HEK293T (cell line): ENCODE data around the gene MTIF3.

Experiments used
- CTCF ChIA-PET: fragments of 350-600 bp; formaldehyde crosslinking; extraction: SDS; loops from one replicate; lab custom pipeline; 2021; ENCODE audit warnings: antibody characterized with exemption, inconsistent platforms; lab: Yijun Ruan, JAX
- POLR2A ChIA-PET: fragments of 350-600 bp; formaldehyde crosslinking; extraction: SDS; loops from one replicate; lab custom pipeline; 2020; ENCODE audit warnings: antibody characterized with exemption, inconsistent platforms; lab: Yijun Ruan, JAX
- DNase-seq: peaks from one replicate; pipeline ENCODE4 v3.0.0; 2012; ENCODE audit warnings: mixed read lengths; ENCODE audit errors: extremely low spot score
- ARNT ChIP-seq: fragments of 450-650 bp; IDR thresholded peaks from 2 replicates; pipeline ENCODE4 v1.6.1; 2017; ENCODE audit warnings: mild to moderate bottlenecking
- BHLHE40 ChIP-seq: fragments of 450-650 bp; IDR thresholded peaks from 2 replicates; pipeline ENCODE4 v1.6.1; 2016; ENCODE audit warnings: mild to moderate bottlenecking, moderate library complexity, borderline replicate concordance
- CTBP1 ChIP-seq: fragments of 450-650 bp; IDR thresholded peaks from 2 replicates; pipeline ENCODE4 v1.6.1; 2016; ENCODE audit warnings: borderline replicate concordance
- ELF4 ChIP-seq: fragments of 450-650 bp; IDR thresholded peaks from 2 replicates; pipeline ENCODE4 v1.6.1; 2017; ENCODE audit warnings: antibody characterized with exemption
- FOXA1 ChIP-seq: fragments of 450-650 bp; IDR thresholded peaks from 2 replicates; pipeline ENCODE4 v1.6.1; 2016; ENCODE audit warnings: mild to moderate bottlenecking
- FOXK2 ChIP-seq: fragments of 450-650 bp; IDR thresholded peaks from 2 replicates; pipeline ENCODE4 v1.6.1; 2016; ENCODE audit warnings: mild to moderate bottlenecking
- FOXM1 ChIP-seq: fragments of 450-650 bp; IDR thresholded peaks from 2 replicates; pipeline ENCODE4 v1.6.1; 2017; ENCODE audit warnings: mild to moderate bottlenecking, borderline replicate concordance
- HDGF ChIP-seq: fragments of 450-650 bp; IDR thresholded peaks from 2 replicates; pipeline ENCODE4 v1.6.1; 2017; ENCODE audit warnings: antibody characterized with exemption, borderline replicate concordance
- L3MBTL2 ChIP-seq: fragments of 450-650 bp; conservative IDR thresholded peaks from 2 replicates; pipeline ENCODE4 v1.6.1; 2016; ENCODE audit warnings: mild to moderate bottlenecking
- LEF1 ChIP-seq: fragments of 450-650 bp; IDR thresholded peaks from 2 replicates; pipeline ENCODE4 v1.6.1; 2017; ENCODE audit warnings: mild to moderate bottlenecking, borderline replicate concordance
- NFRKB ChIP-seq: fragments of 450-650 bp; IDR thresholded peaks from 2 replicates; pipeline ENCODE4 v1.6.1; 2016; ENCODE audit warnings: mild to moderate bottlenecking, moderate library complexity
- SP1 ChIP-seq: fragments of 450-650 bp; IDR thresholded peaks from 2 replicates; pipeline ENCODE4 v1.6.1; 2017
- SUZ12 ChIP-seq: fragments of 450-650 bp; IDR thresholded peaks from 2 replicates; pipeline ENCODE4 v1.6.1; 2016; ENCODE audit warnings: mild to moderate bottlenecking
- TARDBP ChIP-seq: fragments of 450-650 bp; IDR thresholded peaks from 2 replicates; pipeline ENCODE4 v1.6.1; 2016
- ZNF384 ChIP-seq: fragments of 450-650 bp; IDR thresholded peaks from 2 replicates; pipeline ENCODE4 v1.6.1; 2016
- TF ChIP-seq, protein P1 (sequence below): fragments of 450-650 bp; IDR thresholded peaks from 2 replicates; pipeline ENCODE4 v1.6.1; 2016

Gene MTIF3

DNA sequence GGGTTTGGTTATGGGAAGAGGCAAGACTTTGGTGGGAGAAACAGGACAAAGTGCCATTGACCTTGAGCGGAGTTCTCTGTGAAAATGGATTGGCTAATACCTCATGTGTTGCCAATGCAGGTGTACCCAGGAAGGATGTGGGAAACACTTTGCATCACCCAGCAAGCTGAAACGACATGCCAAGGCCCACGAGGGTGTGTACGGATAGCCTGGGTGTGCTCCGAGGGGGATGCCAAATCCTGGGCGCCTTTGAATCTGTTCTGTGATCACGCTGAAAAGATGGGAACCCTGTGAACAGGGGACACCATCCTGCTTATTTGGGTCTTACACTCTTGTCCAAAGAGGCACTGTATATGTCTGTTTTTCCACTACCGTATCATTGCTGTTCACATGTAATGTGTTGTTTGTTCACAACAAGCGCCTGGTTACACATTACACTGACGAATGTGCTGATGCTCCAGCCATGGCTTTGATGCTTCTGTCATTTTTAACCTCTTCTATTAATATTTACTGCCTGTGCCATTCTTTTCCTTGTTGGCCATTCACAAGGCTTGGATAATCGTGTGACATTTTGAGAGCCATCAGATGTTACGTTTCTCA lies 17.7 kb downstream of the MTIF3 start:
- no peak for DNase-seq
- ChIA-PET CTCF (interaction anchor here (0.7 kb wide), 1 partner anchor 378 kb away, joined by 3 read pairs; no protein-coding TSS in a partner anchor), POLR2A (no interaction called here)
- no peak for TF ChIP-seq FOXM1
- no peak for TF ChIP-seq SUZ12
- TF ChIP-seq TARDBP, result no peak
- TF ChIP-seq ZNF384, result no peak
- TF ChIP-seq HDGF, result no peak
- TF ChIP-seq, protein P1, sequence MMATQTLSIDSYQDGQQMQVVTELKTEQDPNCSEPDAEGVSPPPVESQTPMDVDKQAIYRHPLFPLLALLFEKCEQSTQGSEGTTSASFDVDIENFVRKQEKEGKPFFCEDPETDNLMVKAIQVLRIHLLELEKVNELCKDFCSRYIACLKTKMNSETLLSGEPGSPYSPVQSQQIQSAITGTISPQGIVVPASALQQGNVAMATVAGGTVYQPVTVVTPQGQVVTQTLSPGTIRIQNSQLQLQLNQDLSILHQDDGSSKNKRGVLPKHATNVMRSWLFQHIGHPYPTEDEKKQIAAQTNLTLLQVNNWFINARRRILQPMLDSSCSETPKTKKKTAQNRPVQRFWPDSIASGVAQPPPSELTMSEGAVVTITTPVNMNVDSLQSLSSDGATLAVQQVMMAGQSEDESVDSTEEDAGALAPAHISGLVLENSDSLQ, result no peak
- no peak for TF ChIP-seq ELF4
- TF ChIP-seq ARNT, result no peak
- no peak for TF ChIP-seq L3MBTL2
- TF ChIP-seq FOXK2, result no peak
- TF ChIP-seq NFRKB, result no peak
- no peak for TF ChIP-seq CTBP1
- no peak for TF ChIP-seq SP1
- no peak for TF ChIP-seq FOXA1
- TF ChIP-seq LEF1, result no peak
- TF ChIP-seq BHLHE40, result no peak

DNA sequence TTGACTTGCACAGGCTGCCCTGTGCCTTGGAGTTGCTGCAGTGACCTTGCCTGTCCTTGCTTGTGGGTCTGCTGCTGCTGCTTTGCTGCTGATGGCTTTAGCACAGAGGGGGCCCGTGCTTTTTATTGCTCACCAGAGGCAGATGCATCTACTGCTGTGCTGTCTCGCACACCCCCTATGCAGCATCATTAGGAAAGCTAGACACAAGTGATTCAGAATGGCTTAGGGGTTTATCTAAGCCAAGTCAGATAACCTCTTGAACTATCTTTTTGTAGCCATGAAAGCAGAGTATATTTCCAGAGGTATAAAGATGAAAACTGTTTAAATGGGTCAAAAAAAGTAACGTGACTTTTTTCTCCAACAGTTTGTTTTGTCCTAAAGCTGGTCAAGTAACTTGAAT lies 18.2 kb downstream of the MTIF3 start:
- ChIA-PET CTCF (no interaction called here), POLR2A (no interaction called here)
- DNase-seq, result no peak
- no peak for TF ChIP-seq FOXM1
- no peak for TF ChIP-seq FOXA1
- no peak for TF ChIP-seq HDGF
- no peak for TF ChIP-seq ARNT
- no peak for TF ChIP-seq L3MBTL2
- TF ChIP-seq BHLHE40, result no peak
- no peak for TF ChIP-seq CTBP1
- TF ChIP-seq ELF4, result no peak
- no peak for TF ChIP-seq LEF1
- TF ChIP-seq SP1, result no peak
- TF ChIP-seq NFRKB, result no peak
- TF ChIP-seq FOXK2, result no peak
- TF ChIP-seq ZNF384, result no peak
- TF ChIP-seq, protein P1, result no peak
- TF ChIP-seq TARDBP, result no peak

DNA sequence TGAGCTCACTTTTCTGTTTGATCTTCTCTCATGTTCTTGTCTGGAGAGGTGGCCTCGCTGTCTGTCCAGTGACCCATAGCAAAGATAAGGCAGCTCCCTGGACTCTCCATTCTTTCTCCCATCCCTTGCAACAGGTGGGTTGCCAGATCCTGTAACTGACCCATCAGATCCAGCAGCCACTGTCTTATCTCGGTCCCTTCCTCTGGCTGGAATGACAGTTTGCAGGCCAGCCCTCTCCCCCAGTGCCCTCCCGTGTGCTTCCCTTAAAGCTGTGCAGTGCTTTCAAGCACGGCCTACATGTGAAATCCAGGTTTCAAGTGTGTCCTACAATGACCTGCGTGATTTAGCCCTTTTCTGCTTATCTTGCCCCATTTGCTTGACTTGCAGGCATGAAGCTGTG lies 22.2 kb downstream of the MTIF3 start:
- ChIA-PET POLR2A (no interaction called here), CTCF (no interaction called here)
- no peak for DNase-seq
- no peak for TF ChIP-seq SUZ12
- no peak for TF ChIP-seq NFRKB
- TF ChIP-seq HDGF, result no peak
- TF ChIP-seq FOXK2, result no peak
- TF ChIP-seq CTBP1, result no peak
- no peak for TF ChIP-seq ELF4
- TF ChIP-seq L3MBTL2, result no peak
- TF ChIP-seq ARNT, result no peak
- no peak for TF ChIP-seq SP1

DNA sequence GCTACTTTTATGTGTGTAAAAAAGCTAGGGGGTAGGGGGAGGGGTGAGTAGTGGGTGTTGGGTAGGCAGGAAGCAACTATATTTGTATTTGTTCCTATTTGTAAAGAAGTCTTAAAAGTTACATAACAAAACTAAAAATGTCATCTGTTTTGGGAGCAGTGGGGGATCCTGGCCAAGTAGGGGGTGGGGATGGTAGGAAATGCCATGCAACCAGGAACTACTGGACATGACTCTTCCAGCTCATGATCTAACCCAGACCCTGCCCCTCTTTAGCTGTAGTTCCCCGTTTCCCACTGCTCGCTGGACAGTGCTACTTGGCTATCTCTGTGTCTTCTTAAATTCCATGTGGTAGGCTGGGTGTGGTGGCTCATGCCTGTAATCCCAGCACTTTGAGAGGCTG lies 22.7 kb downstream of the MTIF3 start:
- TF ChIP-seq, protein P1, result no peak
- TF ChIP-seq FOXM1, result no peak
- no peak for TF ChIP-seq NFRKB
- no peak for TF ChIP-seq L3MBTL2
- no peak for TF ChIP-seq CTBP1
- TF ChIP-seq HDGF, result no peak
- no peak for TF ChIP-seq TARDBP
- TF ChIP-seq FOXA1, result no peak
- TF ChIP-seq SP1, result no peak
- TF ChIP-seq BHLHE40, result no peak
- no peak for TF ChIP-seq ZNF384
- TF ChIP-seq FOXK2, result no peak
- no peak for DNase-seq
- CTCF ChIA-PET, result no interaction called here
- POLR2A ChIA-PET, result interaction anchor here (0.8 kb wide), 1 partner anchor 193 kb away, joined by 3 read pairs; no protein-coding TSS in a partner anchor

DNA sequence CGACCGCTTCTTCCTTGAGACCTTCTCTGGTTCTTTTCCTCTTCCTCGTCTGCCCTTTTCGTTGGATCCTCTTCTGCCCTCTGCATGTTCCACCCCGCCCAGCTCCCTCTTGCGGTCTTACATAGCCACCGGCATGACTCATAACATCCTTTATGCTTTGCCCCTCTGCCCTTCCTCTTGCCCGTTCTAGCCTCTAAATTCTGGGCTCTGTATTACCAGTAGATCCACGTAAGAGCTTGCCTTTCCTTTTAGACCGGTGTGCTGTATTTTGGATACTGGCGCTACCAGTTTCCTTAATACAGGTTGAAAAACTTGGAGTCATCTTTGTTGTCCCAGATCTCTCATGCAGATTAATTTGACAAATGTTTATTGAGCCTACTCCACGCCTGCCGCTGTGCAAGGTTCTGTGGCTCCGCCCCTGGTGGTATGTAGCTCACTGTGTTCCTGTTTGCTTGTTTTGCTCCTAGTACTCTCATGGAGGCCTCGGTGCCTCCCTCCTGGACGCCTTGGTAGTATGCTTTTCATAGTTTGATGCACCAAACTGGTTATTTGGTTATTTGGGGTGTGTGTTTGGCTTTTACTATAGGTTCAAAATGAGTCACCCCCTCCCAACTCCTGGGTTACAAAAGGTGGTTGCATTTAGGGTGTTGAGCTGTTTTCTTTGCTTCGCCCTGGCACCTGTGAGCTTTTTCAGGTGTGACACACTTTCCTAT lies 24.3 kb downstream of the MTIF3 start:
- TF ChIP-seq CTBP1 (no peak; the same call in 1 of the 2 replicates), FOXA1 (no peak), FOXM1 (no peak), ARNT (no peak), LEF1 (no peak), BHLHE40 (no peak), HDGF (no peak), SP1 (no peak), ZNF384 (no peak)
- POLR2A ChIA-PET, result interaction anchor here (0.6 to 2.8 kb wide), 5 partner anchors 10 to 53 kb away, joined by 3 to 15 read pairs (median 7); partner anchors contain the start of gene MTIF3
- CTCF ChIA-PET, result interaction anchor here (0.8 to 2.1 kb wide), 6 partner anchors 9 to 480 kb away, joined by 3 to 9 read pairs (median 4); partner anchors contain the start of gene MTIF3
- DNase-seq, result peak; percentile 66
